Measurements from ENCODE around the gene RNF186. TPM values are rescaled to one million over a fixed set of nuclear protein-coding genes. Genes with fewer than 3 reads are reported as not detected.

RNF186 gene
- total and polyA plus RNA-seq, 4 donors = 0.17 to 0.38 (median 0.28) TPM

- H3K4me1 ChIP-seq (ENCODE audit: control insufficient read depth in 4 of 4, insufficient read depth in 4 of 4, low read length in 3 of 4) = no peaks in the 10 kb centered on the region
- 95% methylated on average over 4 of the region's 4 CpGs for WGBS
- no peak overlapping the region for H3K4me3 ChIP-seq (ENCODE audit: low read depth in 1 of 3, low read length in 3 of 3)
- TF ChIP-seq HNF4A (conservative IDR thresholded peaks at IDR 0.05) (no peak), NR2F2 (IDR thresholded peaks at IDR 0.05) (no peak), RXRA (IDR thresholded peaks at IDR 0.05) (no peak), CTCF (IDR thresholded peaks at IDR 0.05; ENCODE audit: low read depth, low read length, missing input control) (no peak), MAX (IDR thresholded peaks at IDR 0.05) (no peak), JUND (IDR thresholded peaks at IDR 0.05) (no peak)
- no peaks in the 10 kb centered on the region for H3K9me3 ChIP-seq (ENCODE audit: control insufficient read depth in 4 of 4, low read length in 3 of 4)
- H3K27ac ChIP-seq (ENCODE audit: low read depth in 1 of 2, low read length in 2 of 2) = no peak overlapping the region
- no peaks in the 10 kb centered on the region for H3K36me3 ChIP-seq (ENCODE audit: control insufficient read depth in 4 of 4, insufficient read depth in 3 of 4, low read depth in 1 of 4, low read length in 3 of 4)
- DNase-seq (ENCODE audit: low spot score) = no peak
- H3K9ac ChIP-seq (ENCODE audit: low read depth in 1 of 2, low read length in 2 of 2) = no peak overlapping the region
- H3K27me3 ChIP-seq (ENCODE audit: control insufficient read depth in 4 of 4, insufficient read depth in 4 of 4, low read length in 3 of 4) = no peaks in the 10 kb centered on the region
These were observed 20.5 kb upstream of the RNF186 start for GRCh38 chr1:19835578-19835977.

- no peak for TF ChIP-seq FOXA1 (IDR thresholded peaks at IDR 0.05)
- no peak for TF ChIP-seq TAF1 (conservative IDR thresholded peaks at IDR 0.05)
- TF ChIP-seq ZBTB33 (IDR thresholded peaks at IDR 0.05) = no peak
- no peak for TF ChIP-seq GABPA (IDR thresholded peaks at IDR 0.05 in 1 of 2, conservative IDR thresholded peaks at IDR 0.05 in 1 of 2)
- no peaks in the 10 kb centered on the region for H3K36me3 ChIP-seq (ENCODE audit: control insufficient read depth in 4 of 4, insufficient read depth in 3 of 4, low read depth in 1 of 4, low read length in 3 of 4)
- DNase-seq (ENCODE audit: low spot score) = no peak
- H3K9ac ChIP-seq (ENCODE audit: low read depth in 1 of 2, low read length in 2 of 2) = no peak overlapping the region
- H3K9me3 ChIP-seq (ENCODE audit: control insufficient read depth in 4 of 4, low read length in 3 of 4) = no peaks in the 10 kb centered on the region
- no peaks in the 10 kb centered on the region for H3K4me1 ChIP-seq (ENCODE audit: control insufficient read depth in 4 of 4, insufficient read depth in 4 of 4, low read length in 3 of 4)
- no peak overlapping the region for H3K27ac ChIP-seq (ENCODE audit: low read depth in 1 of 2, low read length in 2 of 2)
- no peaks in the 10 kb centered on the region for H3K27me3 ChIP-seq (ENCODE audit: control insufficient read depth in 4 of 4, insufficient read depth in 4 of 4, low read length in 3 of 4)
- no peak overlapping the region for H3K4me3 ChIP-seq (ENCODE audit: low read depth in 1 of 3, low read length in 3 of 3)
- 81% methylated on average over 3 of the region's 3 CpGs for WGBS
These were observed 16.4 kb upstream of the RNF186 start for GRCh38 chr1:19831441-19831840.

- Histone ChIP-seq H3K27ac (ENCODE audit: low read depth in 1 of 2, low read length in 2 of 2) (no peak overlapping the region), H3K36me3 (ENCODE audit: control insufficient read depth in 4 of 4, insufficient read depth in 3 of 4, low read depth in 1 of 4, low read length in 3 of 4) (no peaks in the 10 kb centered on the region), H3K4me1 (ENCODE audit: control insufficient read depth in 4 of 4, insufficient read depth in 4 of 4, low read length in 3 of 4) (peaks cover 3 to 9% (median 6%) of the 10 kb centered on the region in 4 donors), H3K9ac (ENCODE audit: low read depth in 1 of 2, low read length in 2 of 2) (no peak overlapping the region), H3K4me3 (ENCODE audit: low read depth in 1 of 3, low read length in 3 of 3) (no peak overlapping the region), H3K9me3 (ENCODE audit: control insufficient read depth in 4 of 4, low read length in 3 of 4) (no peaks in the 10 kb centered on the region), H3K27me3 (ENCODE audit: control insufficient read depth in 4 of 4, insufficient read depth in 4 of 4, low read length in 3 of 4) (no peaks in the 10 kb centered on the region)
- TF ChIP-seq HNF4G (IDR thresholded peaks at IDR 0.05) (no peak), REST (IDR thresholded peaks at IDR 0.05) (no peak), CTCF (IDR thresholded peaks at IDR 0.05; ENCODE audit: low read depth, low read length, missing input control) (no peak), HNF4A (conservative IDR thresholded peaks at IDR 0.05) (no peak)
- DNase-seq (ENCODE audit: low spot score) = no peak
- WGBS = 85% methylated on average over 3 of the region's 3 CpGs
These were observed 13.5 kb upstream of the RNF186 start for GRCh38 chr1:19828546-19828945.
